GM19328 (cell line): Measurements from ENCODE around the gene CDAN1.
"Not testable (repeated sequence)": the region's sequence is repeated elsewhere in the genome, so short reads cannot be mapped to it uniquely, and the experiment has no call there.

Experiments
- ATAC-seq: cut with Tn5 transposase; IDR thresholded peaks from one replicate; pipeline ENCODE4 v1.9.1; 2021; ENCODE audit warnings: mild to moderate bottlenecking, moderate library complexity; ENCODE audit not compliant: unreplicated experiment

The CDAN1 gene

DNA sequence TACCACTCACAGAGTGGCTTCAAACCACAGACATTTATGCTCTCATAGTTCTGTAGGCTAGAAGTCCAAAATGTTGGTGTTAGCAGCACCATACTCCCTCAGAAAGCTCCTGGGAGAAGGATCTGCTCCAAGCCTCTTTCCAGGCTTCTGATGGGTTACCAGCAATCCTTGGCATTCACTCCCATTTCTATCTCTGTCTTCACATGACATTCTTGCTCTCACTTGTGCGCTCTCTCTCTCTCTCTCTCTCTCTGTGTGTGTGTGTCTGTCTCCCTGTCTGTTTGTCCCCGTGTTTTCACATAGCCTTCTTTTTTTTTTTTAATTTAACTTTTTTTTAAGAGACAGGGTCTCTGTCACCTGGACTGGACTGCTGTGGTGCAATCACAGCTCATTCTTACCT is 26.3 kb downstream of the CDAN1 start:
- no peak for ATAC-seq

DNA sequence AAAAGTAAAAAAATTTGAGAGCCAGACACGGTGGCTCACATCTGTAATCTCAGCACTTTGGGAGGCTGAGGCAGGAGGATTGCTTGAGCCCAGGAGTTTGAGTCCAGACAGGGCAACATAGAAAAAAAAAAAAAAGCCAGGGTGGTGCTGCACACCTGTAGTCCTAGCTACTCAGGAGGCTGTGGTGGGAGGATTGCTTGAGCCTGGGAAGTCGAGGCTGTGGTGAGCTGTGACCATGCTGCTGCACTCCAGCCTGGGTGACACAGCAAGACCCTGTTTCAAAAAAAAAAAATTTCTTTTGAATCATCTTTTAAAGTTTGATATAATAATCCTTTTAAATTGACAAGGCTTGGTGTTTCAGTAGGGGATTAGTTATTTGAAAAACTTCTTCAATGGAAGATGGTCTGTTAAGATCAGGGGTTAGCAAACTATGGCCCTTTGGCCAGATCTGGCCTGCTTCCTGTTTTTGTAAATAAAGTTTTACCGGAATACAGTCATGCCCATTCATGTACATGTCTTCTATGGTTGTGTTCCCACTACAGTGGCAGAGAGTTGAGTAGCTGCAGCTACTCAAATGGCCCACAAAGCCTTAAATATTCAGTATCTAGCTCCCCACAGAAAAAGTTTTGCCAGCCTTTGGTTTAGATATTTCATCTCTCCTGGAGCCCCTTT is 28.9 kb downstream of the CDAN1 start:
- ATAC-seq, result no peak

DNA sequence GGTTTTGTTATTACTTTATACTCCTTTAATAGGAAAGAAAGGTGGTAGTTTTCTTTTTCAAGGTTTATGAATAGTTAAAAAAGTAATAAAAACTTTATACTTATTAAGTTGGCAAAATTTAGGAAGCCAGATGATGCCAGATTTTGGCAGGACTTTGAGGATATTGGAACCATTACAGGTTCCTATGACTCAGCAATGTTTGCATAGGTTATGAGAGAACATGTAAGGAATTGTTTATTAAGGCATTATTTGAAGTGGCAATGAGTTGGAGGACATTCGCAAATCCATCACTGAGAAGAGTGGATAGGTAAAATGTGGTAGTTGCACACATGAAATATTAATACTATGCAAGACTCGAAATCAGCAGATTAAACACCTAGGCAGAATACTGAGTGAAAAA is 29.9 kb downstream of the CDAN1 start:
- no peak for ATAC-seq

DNA sequence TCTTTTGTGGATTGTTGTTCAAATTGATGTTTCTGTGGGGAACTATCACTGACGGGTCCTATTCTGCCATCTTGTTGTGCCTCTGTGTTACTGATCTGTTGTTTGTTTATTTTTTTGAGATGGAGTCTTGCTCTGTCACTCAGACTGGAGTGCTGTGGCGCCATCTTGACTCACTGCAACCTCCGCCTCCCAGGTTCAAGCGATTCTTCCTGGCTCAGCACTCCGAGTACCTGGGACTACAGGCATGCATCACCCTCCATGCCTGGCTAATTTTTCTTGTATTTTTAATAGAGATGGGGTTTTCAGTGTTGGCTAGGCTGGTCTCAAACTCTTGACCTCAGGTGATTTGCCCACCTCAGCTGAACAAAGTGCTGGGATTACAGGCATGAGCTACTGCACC is 31.6 kb downstream of the CDAN1 start:
- ATAC-seq, result no peak

DNA sequence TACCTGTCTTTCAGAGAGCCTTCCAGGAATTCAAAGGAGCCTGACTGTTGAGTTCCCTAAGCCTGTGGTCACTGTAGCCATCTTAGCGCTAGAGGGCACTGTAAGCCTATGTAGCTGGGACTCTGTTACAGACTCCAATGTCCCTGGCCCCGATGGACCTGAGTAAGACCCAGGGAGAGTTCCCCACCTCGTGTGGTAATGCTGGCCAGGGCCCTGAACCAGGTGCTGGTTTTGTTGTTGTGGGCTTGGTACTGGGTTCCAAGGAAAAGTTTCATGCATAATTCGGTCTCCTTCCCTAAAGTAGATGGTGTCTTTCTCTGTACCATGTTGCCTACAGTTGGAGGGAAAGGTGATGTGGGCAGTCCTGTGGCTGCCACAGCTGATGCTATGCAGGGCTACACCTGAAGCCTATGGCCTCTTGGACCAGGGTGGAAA is 32.4 kb downstream of the CDAN1 start:
- no peak for ATAC-seq

DNA sequence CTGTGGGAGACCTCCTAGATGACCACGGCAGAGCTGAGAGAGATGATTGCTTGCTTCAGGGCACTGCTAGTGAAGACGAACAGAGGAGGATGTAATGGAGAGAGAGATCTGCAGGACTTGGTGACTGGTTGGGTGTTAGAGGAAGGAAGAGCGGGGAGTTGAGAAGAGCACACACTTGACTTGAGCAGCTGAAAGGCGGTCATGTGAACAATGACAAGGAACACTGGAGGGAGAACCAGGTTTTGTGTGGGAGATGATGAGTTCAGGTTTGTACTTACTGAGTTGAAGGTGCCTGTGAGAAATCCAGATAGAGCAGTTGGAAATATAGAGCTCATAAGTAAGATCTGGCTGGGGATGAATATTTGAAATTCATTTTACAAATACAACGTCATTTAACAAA is 40.3 kb downstream of the CDAN1 start:
- no peak for ATAC-seq

DNA sequence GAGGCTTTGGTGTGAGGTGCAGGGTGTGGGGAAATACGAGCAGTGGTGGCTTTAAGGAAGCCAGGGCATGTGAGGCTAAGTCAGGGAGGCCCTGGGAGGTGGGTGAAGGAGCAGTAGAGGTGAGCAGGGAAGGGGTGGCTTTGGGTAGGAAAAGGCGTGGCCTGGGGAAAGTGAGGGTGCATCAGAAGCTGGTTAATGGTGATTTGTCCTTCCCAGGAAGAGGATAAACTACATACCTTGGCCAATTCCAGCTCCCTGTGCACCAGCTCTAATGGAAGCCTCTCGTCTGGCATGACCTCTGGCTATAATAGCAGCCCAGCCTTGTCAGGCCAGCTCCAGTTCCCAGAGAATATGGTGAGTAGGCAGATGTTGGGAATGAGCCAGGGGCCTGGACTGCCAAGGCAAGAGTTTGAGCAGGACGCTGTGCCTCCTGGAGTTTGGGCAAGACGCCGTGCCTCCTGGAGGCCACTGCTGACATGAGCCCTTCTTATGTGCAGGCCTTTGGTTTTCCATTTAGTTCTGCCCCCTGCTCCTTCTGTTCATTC is 41.3 kb downstream of the CDAN1 start:
- ATAC-seq, result no peak

DNA sequence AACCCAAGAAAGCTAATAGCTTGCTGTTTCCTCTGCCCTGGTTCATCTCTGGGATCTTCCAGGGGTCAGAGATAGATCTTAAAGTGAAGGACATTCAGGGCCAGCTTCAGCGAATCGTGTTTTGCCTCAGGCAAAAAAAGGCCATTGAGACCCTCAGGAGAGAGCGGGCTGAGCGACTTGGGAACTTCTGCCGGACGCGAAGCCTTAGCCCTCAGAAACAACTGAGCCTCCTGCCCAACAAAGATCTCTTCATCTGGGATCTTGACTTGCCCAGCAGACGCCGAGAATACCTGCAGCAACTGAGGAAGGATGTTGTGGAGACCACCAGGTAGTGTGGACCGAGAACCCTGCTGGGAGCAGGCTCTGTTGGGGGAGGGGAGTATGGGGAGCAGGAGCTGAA is 42.5 kb downstream of the CDAN1 start:
- ATAC-seq, result no peak

DNA sequence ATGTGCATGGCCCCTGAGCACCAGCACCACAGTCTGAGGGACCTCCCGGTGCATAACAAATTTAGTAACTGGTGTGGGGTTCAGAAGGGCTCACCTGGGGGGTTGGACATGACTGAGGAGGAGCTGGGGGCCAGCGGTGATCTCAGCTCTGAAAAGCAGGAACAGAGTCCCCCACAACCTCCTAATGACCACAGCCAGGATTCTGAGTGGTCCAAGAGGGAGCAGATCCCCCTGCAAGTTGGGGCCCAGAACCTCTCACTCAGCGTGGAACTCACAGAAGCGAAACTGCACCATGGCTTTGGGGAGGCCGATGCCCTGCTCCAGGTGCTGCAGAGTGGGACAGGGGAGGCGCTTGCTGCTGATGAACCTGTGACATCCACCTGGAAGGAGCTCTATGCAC is 43.0 kb downstream of the CDAN1 start:
- no peak for ATAC-seq

DNA sequence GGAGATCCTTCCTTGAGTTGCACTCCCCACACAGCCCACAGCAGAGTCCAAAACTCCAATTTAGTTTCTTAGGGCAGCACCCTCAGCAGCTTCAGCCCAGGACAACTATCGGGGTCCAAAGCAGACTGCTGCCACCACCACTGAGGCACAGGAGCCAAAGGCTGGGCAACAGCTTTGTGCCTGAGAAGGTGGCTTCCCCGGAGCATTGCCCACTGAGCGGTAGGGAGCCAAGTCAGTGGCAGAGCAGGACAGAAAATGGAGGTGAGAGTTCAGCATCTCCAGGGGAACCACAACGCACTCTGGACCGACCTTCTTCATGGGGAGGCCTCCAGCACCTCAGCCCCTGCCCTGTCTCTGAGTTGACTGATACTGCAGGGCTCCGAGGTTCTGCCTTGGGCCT is 43.4 kb downstream of the CDAN1 start:
- no peak for ATAC-seq

DNA sequence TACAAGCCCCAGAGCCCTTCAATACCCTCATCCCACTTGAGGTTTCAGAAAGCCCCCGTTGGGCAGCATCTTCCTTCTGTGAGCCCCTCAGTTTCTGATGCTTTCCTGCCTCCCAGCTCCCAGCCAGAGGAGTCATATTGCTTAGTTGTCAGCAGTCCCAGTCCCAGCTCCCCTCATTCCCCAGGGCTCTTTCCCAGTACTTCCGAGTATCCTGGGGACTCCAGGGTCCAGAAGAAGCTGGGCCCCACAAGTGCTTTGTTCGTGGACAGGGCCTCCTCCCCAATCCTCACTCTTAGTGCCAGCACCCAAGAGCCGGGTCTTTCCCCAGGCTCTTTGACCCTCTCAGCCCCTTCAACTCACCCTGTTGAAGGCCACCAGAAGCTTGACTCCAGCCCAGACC is 43.9 kb downstream of the CDAN1 start:
- ATAC-seq, result no peak

DNA sequence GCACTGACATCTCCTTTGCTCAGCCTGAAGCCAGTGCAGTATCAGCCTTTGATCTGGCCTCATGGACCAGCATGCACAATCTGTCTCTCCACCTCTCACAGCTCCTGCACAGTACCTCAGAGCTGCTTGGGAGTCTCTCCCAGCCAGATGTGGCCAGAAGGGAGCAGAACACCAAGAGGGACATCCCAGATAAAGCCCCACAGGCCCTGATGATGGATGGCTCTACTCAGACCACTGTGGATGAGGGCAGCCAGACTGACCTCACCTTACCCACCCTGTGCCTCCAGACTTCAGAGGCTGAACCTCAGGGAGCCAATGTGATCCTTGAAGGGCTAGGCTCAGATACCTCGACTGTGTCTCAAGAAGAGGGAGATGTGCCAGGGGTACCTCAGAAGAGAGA is 44.4 kb downstream of the CDAN1 start:
- no peak for ATAC-seq

DNA sequence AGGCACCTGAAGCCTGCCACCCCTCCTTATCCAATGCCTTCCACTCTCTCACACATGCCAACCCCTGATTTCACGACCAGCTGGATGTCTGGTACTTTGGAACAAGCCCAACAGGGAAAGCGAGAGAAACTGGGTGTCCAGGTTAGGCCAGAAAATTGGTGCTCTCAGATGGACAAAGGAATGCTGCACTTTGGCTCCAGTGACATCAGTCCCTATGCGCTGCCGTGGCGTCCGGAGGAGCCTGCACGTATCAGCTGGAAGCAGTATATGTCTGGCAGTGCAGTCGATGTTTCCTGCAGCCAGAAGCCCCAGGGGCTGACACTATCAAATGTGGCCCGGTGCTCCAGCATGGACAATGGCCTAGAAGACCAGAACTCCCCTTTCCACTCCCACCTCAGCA is 45.2 kb downstream of the CDAN1 start:
- no peak for ATAC-seq

DNA sequence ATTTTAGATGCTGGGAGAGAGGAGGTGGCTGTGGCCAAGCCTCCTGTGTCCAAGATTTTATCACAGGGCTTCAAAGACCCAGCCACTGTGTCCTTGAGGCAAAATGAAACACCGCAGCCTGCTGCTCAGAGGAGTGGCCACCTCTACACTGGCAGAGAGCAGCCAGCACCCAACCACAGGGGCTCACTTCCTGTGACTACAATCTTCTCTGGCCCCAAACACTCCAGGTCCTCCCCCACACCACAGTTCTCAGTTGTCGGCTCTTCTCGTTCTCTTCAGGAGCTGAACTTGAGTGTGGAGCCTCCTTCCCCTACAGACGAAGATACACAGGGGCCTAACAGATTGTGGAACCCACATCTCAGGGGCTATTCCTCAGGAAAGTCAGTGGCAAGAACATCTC is 45.6 kb downstream of the CDAN1 start:
- ATAC-seq, result no peak

DNA sequence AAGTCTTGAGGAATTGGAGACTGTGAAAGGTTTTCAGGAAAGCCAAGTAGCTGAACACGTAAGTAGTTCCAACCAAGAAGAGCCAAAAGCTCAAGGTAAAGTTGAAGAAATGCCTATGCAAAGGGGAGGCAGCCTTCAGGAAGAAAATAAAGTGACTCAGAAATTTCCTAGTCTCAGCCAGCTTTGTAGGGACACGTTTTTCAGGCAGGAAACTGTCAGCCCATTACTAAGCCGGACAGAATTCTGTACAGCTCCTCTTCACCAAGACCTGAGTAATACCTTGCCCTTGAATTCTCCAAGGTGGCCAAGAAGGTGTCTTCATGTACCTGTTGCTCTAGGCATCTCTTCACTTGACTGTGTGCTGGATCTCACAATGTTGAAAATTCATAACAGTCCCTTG is 48.6 kb downstream of the CDAN1 start:
- ATAC-seq, result no peak

DNA sequence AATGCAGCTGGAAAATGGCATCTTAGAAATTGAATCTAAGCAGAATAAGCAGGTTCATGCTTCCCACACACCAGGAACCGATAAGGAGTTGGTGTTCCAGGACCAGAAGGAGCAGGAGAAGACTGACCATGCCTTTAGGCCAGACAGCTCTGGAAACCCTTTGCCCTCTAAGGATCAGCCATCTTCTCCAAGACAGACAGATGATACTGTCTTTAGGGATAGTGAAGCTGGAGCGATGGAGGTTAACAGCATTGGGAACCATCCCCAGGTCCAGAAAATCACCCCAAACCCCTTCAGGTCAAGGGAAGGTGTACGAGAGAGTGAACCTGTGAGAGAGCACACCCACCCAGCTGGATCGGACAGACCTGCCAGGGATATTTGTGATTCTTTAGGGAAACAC is 49.2 kb downstream of the CDAN1 start:
- ATAC-seq, result no peak

DNA sequence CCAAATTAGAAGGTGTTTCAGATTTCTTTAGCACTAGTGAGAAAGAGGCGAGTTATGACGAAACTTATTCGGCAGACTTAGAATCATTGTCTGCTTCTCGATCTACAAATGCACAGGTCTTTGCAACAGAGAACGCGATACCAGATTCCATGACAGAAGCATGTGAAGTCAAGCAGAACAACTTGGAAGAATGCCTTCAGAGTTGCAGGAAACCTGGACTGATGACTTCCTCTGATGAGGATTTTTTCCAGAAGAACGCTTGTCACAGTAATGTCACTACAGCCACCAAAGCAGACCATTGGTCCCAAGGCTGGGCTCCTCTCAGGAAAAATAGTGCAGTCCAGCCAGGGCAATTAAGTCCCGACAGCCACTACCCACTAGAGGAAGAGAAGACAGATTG is 50.6 kb downstream of the CDAN1 start:
- ATAC-seq, result no peak

DNA sequence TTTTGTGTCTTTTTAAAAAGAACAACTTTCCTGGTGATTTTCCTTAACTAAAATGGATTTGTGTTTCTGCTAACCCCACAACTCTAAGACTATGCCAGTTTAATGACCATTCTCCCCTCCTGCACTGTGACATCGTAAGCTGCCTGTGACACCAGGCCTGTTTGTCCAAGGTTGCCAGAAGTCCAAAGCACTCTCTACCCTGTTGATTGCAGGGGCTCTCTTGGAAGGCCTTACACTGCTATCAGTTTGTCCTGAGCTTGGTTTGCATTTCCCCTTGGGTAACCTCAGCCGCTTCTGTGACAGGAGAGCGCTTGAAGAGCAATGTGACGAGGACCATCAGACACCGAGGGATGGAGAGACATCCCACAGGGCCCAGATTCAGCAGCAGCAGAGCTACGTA is 55.8 kb downstream of the CDAN1 start:
- no peak for ATAC-seq

DNA sequence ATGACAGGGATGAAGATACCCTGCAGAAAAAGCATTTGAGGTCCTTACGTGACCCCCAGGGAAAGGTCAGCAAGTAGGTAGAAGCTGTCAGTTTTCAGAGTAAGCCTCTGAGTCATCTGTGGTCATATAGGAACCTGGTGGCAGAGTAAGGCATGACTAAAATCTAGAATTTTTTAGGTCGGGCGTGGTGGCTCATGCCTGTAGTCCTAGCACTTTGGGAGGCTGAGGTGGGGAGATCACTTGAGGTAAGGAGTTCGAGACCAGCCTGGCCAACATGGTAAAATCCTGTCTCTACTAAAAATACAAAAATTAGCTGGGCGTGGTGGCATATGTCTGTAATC is 56.8 kb downstream of the CDAN1 start:
- ATAC-seq, result not testable (repeated sequence)

DNA sequence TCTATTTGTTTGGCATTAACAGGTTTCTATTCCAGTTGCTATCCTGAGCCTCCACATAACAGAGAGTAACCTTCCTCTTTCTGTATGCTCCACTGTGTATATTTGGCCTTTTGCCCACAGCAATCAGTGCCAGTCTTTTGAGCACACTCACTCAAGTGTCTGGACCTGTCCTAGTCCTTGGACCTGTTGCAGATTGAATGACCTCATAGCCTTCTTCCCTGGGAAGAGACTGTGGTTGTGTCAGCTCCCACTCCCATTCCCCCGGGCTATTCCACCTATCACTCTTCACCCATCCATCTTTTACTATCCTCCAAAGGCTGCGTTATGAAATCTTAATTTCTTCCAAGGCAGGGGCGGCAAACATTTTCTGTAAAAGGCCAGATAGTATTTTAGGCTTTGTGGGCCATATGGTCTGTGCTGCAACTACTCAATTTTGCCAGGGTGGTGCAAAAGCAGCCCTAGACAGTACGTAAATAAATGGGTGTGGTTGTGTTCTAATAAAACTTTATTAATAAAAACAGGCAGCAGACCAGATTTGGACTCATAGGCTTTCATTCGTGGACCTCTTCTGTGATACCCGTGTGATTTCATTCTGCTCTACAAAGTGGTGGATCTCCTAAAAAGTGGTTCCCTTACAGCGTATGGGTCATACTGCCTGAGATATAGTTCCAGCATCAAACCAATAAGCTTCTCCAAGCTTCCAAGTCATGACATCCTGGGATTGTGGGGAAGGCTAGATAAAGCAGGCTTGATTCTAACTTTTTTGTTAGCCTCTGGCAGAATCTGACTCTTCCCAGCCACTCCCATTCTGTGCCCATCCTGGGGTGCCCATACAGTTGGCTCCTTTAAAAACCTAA is 57.4 kb downstream of the CDAN1 start:
- no peak for ATAC-seq

DNA sequence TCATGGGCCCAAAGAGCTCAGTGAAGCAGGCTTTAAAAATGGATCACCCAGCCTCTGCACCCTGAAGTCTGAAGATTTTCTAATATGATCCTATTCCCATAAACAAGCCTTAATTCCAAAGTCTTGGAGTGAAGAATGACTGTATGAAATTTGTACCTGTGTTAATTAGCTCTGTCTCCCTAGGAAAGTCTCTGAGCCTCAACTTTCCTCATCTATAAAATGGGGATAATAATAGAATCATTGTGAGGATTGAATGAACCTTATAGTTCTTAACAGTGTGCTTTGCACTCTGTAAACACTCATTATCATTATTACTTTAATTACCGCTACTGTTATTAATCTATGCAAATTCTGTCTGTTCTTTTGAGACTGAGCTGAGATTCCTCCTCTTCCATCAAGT is 61.9 kb downstream of the CDAN1 start:
- ATAC-seq, result no peak

DNA sequence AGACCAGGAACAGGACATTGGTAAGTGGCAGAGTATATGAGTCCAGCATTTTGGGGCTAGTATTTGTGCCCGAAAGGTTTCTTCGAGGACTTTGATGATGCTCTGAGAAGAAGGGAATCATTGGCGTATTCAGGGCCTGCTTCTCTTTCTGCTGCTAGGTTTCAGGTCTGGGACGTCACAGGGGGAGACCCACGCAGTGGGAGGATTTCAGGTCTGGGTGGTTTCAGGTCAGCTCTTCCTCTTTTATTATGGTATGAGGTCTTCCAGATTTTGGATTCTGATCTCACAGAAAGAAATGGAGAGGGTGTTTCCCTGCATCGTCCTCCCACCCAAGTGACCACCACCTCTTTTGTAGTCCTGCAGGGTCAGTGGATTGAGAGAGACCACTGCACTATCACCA is 62.5 kb downstream of the CDAN1 start:
- no peak for ATAC-seq
